Measurements from ENCODE around the gene LRRC27.

DNA sequence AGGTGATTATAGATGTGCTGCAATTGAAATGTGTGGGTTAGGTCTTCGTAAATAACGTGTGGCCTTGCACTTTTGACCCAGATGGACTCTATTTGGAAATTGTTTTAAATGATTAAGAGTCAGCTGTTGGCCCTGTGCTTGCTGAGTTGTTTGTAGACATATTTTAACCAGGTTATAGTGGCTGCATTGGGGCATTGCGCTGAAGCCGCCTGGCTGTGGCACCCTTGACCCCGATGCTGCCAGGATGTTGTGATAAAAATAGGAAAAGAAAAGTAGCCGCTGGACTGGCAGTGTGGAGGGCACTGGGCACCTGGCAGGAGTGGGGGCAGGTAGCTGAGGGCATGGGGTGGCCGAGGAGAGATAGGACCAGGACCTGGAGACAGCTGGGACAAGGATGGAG, 13.4 kb downstream of the LRRC27 start:
- TF ChIP-seq CTCF (IDR thresholded peaks at IDR 0.05; ENCODE audit: low read depth, low read length) (no peak), EZH2phosphoT487 (IDR thresholded peaks at IDR 0.05; ENCODE audit: low read depth) (no peak)

Data from OCI-LY3 (cell line).